HepG2 (cell line): ENCODE measurements around the gene YIF1A.

Experiments
- REST ChIP-seq, 2 experiments: IDR thresholded peaks; 2 replicates each; pipeline ENCODE4 v1.6.1; 2011 to 2012; ENCODE audit warnings: low read length in 2 of 2, borderline replicate concordance in 1 of 2, low read depth in 1 of 2, mild to moderate bottlenecking in 1 of 2, moderate library complexity in 1 of 2
- RNF2 ChIP-seq: fragments of 450-650 bp; conservative IDR thresholded peaks from 2 replicates; pipeline ENCODE4 v1.6.1; 2016; ENCODE audit warnings: low read depth
- ZSCAN29 ChIP-seq: sonication (generic); formaldehyde crosslinking; conservative IDR thresholded peaks from 2 replicates; pipeline ENCODE4 v1.4.0; 2020; ENCODE audit warnings: mild to moderate bottlenecking, missing genetic modification reagents

- no peak for TF ChIP-seq ZSCAN29 (CRISPR knock-in tag)
- TF ChIP-seq REST (IDR thresholded peaks at IDR 0.05; ENCODE audit: borderline replicate concordance in 1 of 2, low read depth in 1 of 2, low read length in 2 of 2), result peak in 1 of 2 experiments; percentile 22; a peak in 1 of 4 replicates
- no peak; the same call in 1 of the 2 replicates for TF ChIP-seq RNF2
Observed at GRCh38 chr11:66312549-66313320, 23.8 kb upstream of the YIF1A start.
